Pancreas (tissue), 10 donors: ENCODE results near the gene ADAMTSL2. TPM values are rescaled to one million over a fixed set of nuclear protein-coding genes. Genes with fewer than 3 reads are reported as not detected.

Experiments used
- ATAC-seq, 4 donors: fragments of 200-7000 bp; cut with Tn5 transposase; one replicate each; pipeline versions ENCODE4 v1.8.0 to v1.9.1; 2020; ENCODE audit warnings: mild to moderate bottlenecking in 4 of 4, moderate library complexity in 4 of 4
- DNase-seq, 6 donors: peaks; one replicate each; pipeline ENCODE4 v3.0.0-alpha.2; 2020
- FAIRE-seq: peaks from 2 replicates; lab custom pipeline; 2012; peaks lifted over from hg19 to GRCh38; lab: Jason Lieb, UNC
- H3K27ac ChIP-seq, 4 donors: fragments of 200-600 bp; sonication (generic); 1 replicate in 3 of 4; 2 replicates in 1 of 4; pipeline versions ENCODE4 v1.5.0 to v1.8.0; 2020
- H3K27me3 ChIP-seq, 4 donors: fragments of 200-600 bp; one replicate each; pipeline ENCODE4 v1.8.0; 2021
- H3K36me3 ChIP-seq, 3 donors: fragments of 200-600 bp; sonication (generic) in 1 of 3; one replicate each; pipeline versions ENCODE4 v1.5.0 to v1.8.0; 2020 to 2021
- H3K4me1 ChIP-seq, 3 donors: fragments of 200-600 bp; one replicate each; pipeline ENCODE4 v1.8.0; 2021
- H3K4me3 ChIP-seq, 4 donors: fragments of 200-600 bp; sonication (generic) in 2 of 4; one replicate each; pipeline versions ENCODE4 v1.5.0 to v1.8.0; 2020 to 2021
- H3K9me3 ChIP-seq, 4 donors: fragments of 200-600 bp; one replicate each; pipeline ENCODE4 v1.8.0; 2021
- CTCF ChIP-seq, 4 donors: fragments of 200-600 bp; sonication (generic) in 3 of 4; IDR thresholded peaks; one replicate each; pipeline versions ENCODE4 v1.5.0 to v1.8.0; 2021; ENCODE audit warnings: antibody characterized with exemption in 4 of 4
- WGBS, 2 donors: extraction: QIAGEN DNeasy Blood & Tissue Kit; methylation state at CpG; one replicate each; pipeline ENCODE4 v1.1.7; 2013; 5-methylcytosine and 5-hydroxymethylcytosine counted together
- intact Hi-C, 3 donors: fragments of 100-400 bp; cut with DNase I; formaldehyde crosslinking; loops; one replicate each; pipeline versions ENCODE4 v1.11.1 to v1.14.2; 2022
- polyA plus RNA-seq, 2 donors: library from polyadenylated mRNA; stranded (reverse); fragments of 200-250 nt; gene quantifications; one replicate each; pipeline ENCODE4 v1.2.3, GENCODE V29; 2013
- total RNA-seq, 6 donors: library from RNA; stranded (reverse); fragmentation: NEBNext Ultra II Directional in 4 of 6; extraction: Animal tissue kit (Norgen Biotek cat#: 25700) in 4 of 6; gene quantifications; one replicate each; pipeline versions ENCODE4 v1.2.1 to v1.2.4, GENCODE V29; 2021 to 2023
- donor health status: healthy with polysubstance abuse.
- donor health status: DM: no; HTN: no; CAD: no; lungs with moderate emphysema.
- donor health status: DM: no; HTN: no; CAD: no.
- donor health status: control.
- donor health status: control.
- donor health status: Bipolar disorder and iron deficiency.
- donor health status: DM: yes; HTN: yes; CAD: no.
- donor health status: DM: no; HTN: no; CAD: no.
- donor health status: DM: no; HTN: no; CAD: no.
- donor health status: DM: yes; HTN: yes; CAD: no.

Gene ADAMTSL2
- total and polyA plus RNA-seq, 8 donors = 1.5 to 12.9 (median 3.2) TPM

GRCh38 chr9:133618726-133619125 lies 84.2 kb downstream of the ADAMTSL2 start:
- Histone ChIP-seq H3K9me3 (no peaks in the 10 kb centered on the region), H3K4me3 (no peak overlapping the region), H3K36me3 (no peaks in the 10 kb centered on the region), H3K27me3 (peaks cover 0 to 4% (median 0%) of the 10 kb centered on the region in 4 donors), H3K27ac (no peak overlapping the region), H3K4me1 (no peaks in the 10 kb centered on the region)
- WGBS, 2 donors = 67 to 81% methylated on average over 10 of the region's 10 CpGs
- ATAC-seq (no peak), DNase-seq (no peak), FAIRE-seq (no peak)
- TF ChIP-seq CTCF (IDR thresholded peaks at IDR 0.05) = no peak
- intact Hi-C loops = no loop called here

- Histone ChIP-seq H3K4me3 (no peak overlapping the region), H3K36me3 (no peaks in the 10 kb centered on the region), H3K4me1 (no peaks in the 10 kb centered on the region), H3K27ac (no peak overlapping the region), H3K9me3 (no peaks in the 10 kb centered on the region), H3K27me3 (peaks cover 0 to 4% (median 0%) of the 10 kb centered on the region in 4 donors)
- intact Hi-C loops = no loop called here
- DNase-seq (no peak), FAIRE-seq (no peak), ATAC-seq (peak in 3 of 4 donors; percentile 40 to 69 (median 56))
- 11 to 15% methylated on average over 8 of the region's 8 CpGs for WGBS, 2 donors
- no peak for TF ChIP-seq CTCF (IDR thresholded peaks at IDR 0.05)
Observed at GRCh38 chr9:133619791-133620190, 85.3 kb downstream of the ADAMTSL2 start.

GRCh38 chr9:133621725-133622267 lies 87.3 kb downstream of the ADAMTSL2 start:
- intact Hi-C loops = no loop called here
- DNase-seq (no peak), FAIRE-seq (no peak), ATAC-seq (no peak)
- H3K36me3 ChIP-seq = no peaks in the 10 kb centered on the region
- no peak overlapping the region for H3K27ac ChIP-seq
- H3K27me3 ChIP-seq = peaks cover 0 to 2% (median 0%) of the 10 kb centered on the region in 4 donors
- WGBS, 2 donors = 52 to 60% methylated on average over 11 of the region's 11 CpGs
- H3K9me3 ChIP-seq = no peaks in the 10 kb centered on the region
- no peak overlapping the region for H3K4me3 ChIP-seq
- TF ChIP-seq CTCF (IDR thresholded peaks at IDR 0.05) = no peak
- H3K4me1 ChIP-seq = no peaks in the 10 kb centered on the region

- H3K36me3 ChIP-seq = no peaks in the 10 kb centered on the region
- H3K4me3 ChIP-seq = no peak overlapping the region
- no peaks in the 10 kb centered on the region for H3K27me3 ChIP-seq
- H3K4me1 ChIP-seq = no peaks in the 10 kb centered on the region
- no peak for ATAC-seq
- intact Hi-C loops = no loop called here
- no peak for TF ChIP-seq CTCF (IDR thresholded peaks at IDR 0.05)
- H3K27ac ChIP-seq = no peak overlapping the region
- no peak for FAIRE-seq
- no peaks in the 10 kb centered on the region for H3K9me3 ChIP-seq
- WGBS, 2 donors = 35 to 65% methylated on average over 5 of the region's 5 CpGs
- no peak for DNase-seq
Observed at GRCh38 chr9:133622555-133622954, 88.1 kb downstream of the ADAMTSL2 start.

Other genes starting within 250 kb of the ADAMTSL2 start
- 10 to 100 TPM in 2 of 6 donors, 1 to 10 TPM in 4; 5.8 to 13.6 (median 7.6) TPM for gene SURF6, start 198.5 kb upstream of the ADAMTSL2 start, total RNA-seq
- 10 to 100 TPM; 17.7 to 19.8 TPM for gene SURF6, start 198.5 kb upstream of the ADAMTSL2 start, polyA plus RNA-seq
- gene MED22, start 186.6 kb upstream of the ADAMTSL2 start, total RNA-seq = 10 to 100 TPM in 3 of 6 donors, 1 to 10 TPM in 3; 6.2 to 14.2 (median 9.9) TPM
- 10 to 100 TPM; 10.1 to 14.8 TPM for gene MED22, start 186.6 kb upstream of the ADAMTSL2 start, polyA plus RNA-seq
- gene RPL7A, start 186.5 kb upstream of the ADAMTSL2 start, total RNA-seq = 1,000 to 10,000 TPM; 1,234 to 2,140 (median 1,676) TPM
- gene RPL7A, start 186.5 kb upstream of the ADAMTSL2 start, polyA plus RNA-seq = 1,000 to 10,000 TPM; 1,900 to 1,906 TPM
- gene SURF1, start 178.2 kb upstream of the ADAMTSL2 start, total RNA-seq = 10 to 100 TPM; 33.6 to 47.8 (median 37.2) TPM
- 10 to 100 TPM; 69.2 to 73.9 TPM for gene SURF1, start 178.2 kb upstream of the ADAMTSL2 start, polyA plus RNA-seq
- 10 to 100 TPM in 4 of 6 donors, 1 to 10 TPM in 2; 7.8 to 18.7 (median 11.9) TPM for gene SURF2, start 178.2 kb upstream of the ADAMTSL2 start, total RNA-seq
- gene SURF2, start 178.2 kb upstream of the ADAMTSL2 start, polyA plus RNA-seq = 10 to 100 TPM; 37.3 to 52.4 TPM
- gene SURF4, start 158.6 kb upstream of the ADAMTSL2 start, total RNA-seq = 100 to 1,000 TPM in 5 of 6 donors, 10 to 100 TPM in 1; 87.9 to 132 (median 129) TPM
- gene SURF4, start 158.6 kb upstream of the ADAMTSL2 start, polyA plus RNA-seq = 100 to 1,000 TPM in 1 of 2 donors, 10 to 100 TPM in 1; 63.1 to 106 TPM
- under 1 TPM; 0.31 to 0.94 (median 0.67) TPM for gene STKLD1, start 158.3 kb upstream of the ADAMTSL2 start, total RNA-seq
- 1 to 10 TPM; 1.8 to 3.1 TPM for gene STKLD1, start 158.3 kb upstream of the ADAMTSL2 start, polyA plus RNA-seq
- 10 to 100 TPM in 5 of 6 donors, 1 to 10 TPM in 1; 10.0 to 16.3 (median 12.5) TPM for gene REXO4, start 116.7 kb upstream of the ADAMTSL2 start, total RNA-seq
- gene REXO4, start 116.7 kb upstream of the ADAMTSL2 start, polyA plus RNA-seq = 10 to 100 TPM; 12.8 to 13.4 TPM
- 1 to 10 TPM; 1.5 to 5.5 (median 2.9) TPM for gene ADAMTS13, start 112.3 kb upstream of the ADAMTSL2 start, total RNA-seq
- gene ADAMTS13, start 112.3 kb upstream of the ADAMTSL2 start, polyA plus RNA-seq = 10 to 100 TPM; 13.6 to 18.9 TPM
- gene CACFD1, start 74.7 kb upstream of the ADAMTSL2 start, total RNA-seq = 10 to 100 TPM; 15.6 to 24.4 (median 17.2) TPM
- 10 to 100 TPM; 25.0 to 26.2 TPM for gene CACFD1, start 74.7 kb upstream of the ADAMTSL2 start, polyA plus RNA-seq
- 1 to 10 TPM; 1.1 to 6.3 (median 2.7) TPM for gene SLC2A6, start 55.6 kb upstream of the ADAMTSL2 start, total RNA-seq
- 1 to 10 TPM; 5.9 to 6.7 TPM for gene SLC2A6, start 55.6 kb upstream of the ADAMTSL2 start, polyA plus RNA-seq
- gene MYMK, start 9.7 kb upstream of the ADAMTSL2 start, total RNA-seq = not detected
- not detected for gene MYMK, start 9.7 kb upstream of the ADAMTSL2 start, polyA plus RNA-seq
- gene FAM163B, start 74.7 kb downstream of the ADAMTSL2 start, total RNA-seq = not detected
- gene FAM163B, start 74.7 kb downstream of the ADAMTSL2 start, polyA plus RNA-seq = not detected
- not detected for gene DBH, start 101.7 kb downstream of the ADAMTSL2 start, total RNA-seq
- under 1 TPM; 0.08 to 0.09 TPM for gene DBH, start 101.7 kb downstream of the ADAMTSL2 start, polyA plus RNA-seq
- 10 to 100 TPM in 5 of 6 donors, 1 to 10 TPM in 1; 8.9 to 43.3 (median 25.9) TPM for gene SARDH, start 203.6 kb downstream of the ADAMTSL2 start, total RNA-seq
- 10 to 100 TPM; 14.3 to 18.5 TPM for gene SARDH, start 203.6 kb downstream of the ADAMTSL2 start, polyA plus RNA-seq